H1 (cell line): ENCODE results near the gene SELENOV. TPM values are rescaled to one million over a fixed set of nuclear protein-coding genes. Genes with fewer than 3 reads are reported as not detected.

Experiments used
- ATF3 ChIP-seq: IDR thresholded peaks from 2 replicates; pipeline ENCODE4 v1.6.1; 2011; ENCODE audit warnings: low read depth, mild to moderate bottlenecking, low read length; ENCODE audit not compliant: insufficient read depth
- BRCA1 ChIP-seq: IDR thresholded peaks from 2 replicates; pipeline ENCODE4 v1.6.1; 2012; ENCODE audit warnings: low read depth, low read length, improper control_type of control experiment
- EZH2 ChIP-seq: fragments of 200-600 bp; sonication (generic); IDR thresholded peaks from 2 replicates; pipeline ENCODE4 v1.7.1; 2012; ENCODE audit warnings: low read depth, mild to moderate bottlenecking, moderate library complexity, low read length, inconsistent platforms; ENCODE audit not compliant: severe bottlenecking
- HDAC2 ChIP-seq, 2 experiments: fragments of 300-600 bp in 1 of 2; sonication (generic) in 1 of 2; IDR thresholded peaks; 2 replicates each; pipeline ENCODE4 v1.6.1; 2011 to 2012; ENCODE audit warnings: low read depth in 2 of 2, low read length in 2 of 2, mild to moderate bottlenecking in 2 of 2, moderate library complexity in 2 of 2, borderline replicate concordance in 1 of 2, inconsistent platforms in 1 of 2
- KDM4A ChIP-seq: IDR thresholded peaks from one replicate; pipeline ENCODE4 v1.7.1; 2012; ENCODE audit warnings: low read depth, mild to moderate bottlenecking, moderate library complexity, low read length, inconsistent platforms; ENCODE audit not compliant: severe bottlenecking
- KDM5A ChIP-seq: fragments of 200-600 bp; IDR thresholded peaks from 2 replicates; pipeline ENCODE4 v1.7.1; 2012; ENCODE audit warnings: mild to moderate bottlenecking, low read length, inconsistent platforms, mixed read lengths
- SIN3A ChIP-seq, 2 experiments: IDR thresholded peaks in 1 of 2; conservative IDR thresholded peaks in 1 of 2; 2 replicates each; pipeline ENCODE4 v1.6.1; 2011 to 2012; ENCODE audit warnings: low read length in 2 of 2, improper control_type of control experiment in 1 of 2, low read depth in 1 of 2, mild to moderate bottlenecking in 1 of 2
- polyA plus RNA-seq, 7 experiments: library from polyadenylated mRNA; depleted of rRNA in 3 of 7; stranded (reverse) in 5 of 7; unstranded in 2 of 7; fragments of >200 nt in 5 of 7; fragments of 200-250 nt in 2 of 7; gene quantifications; 1 replicate in 5 of 7; 2 replicates in 1 of 7; 4 replicates in 1 of 7; pipeline versions ENCODE4 v1.2.1 to v1.2.3, GENCODE V29; 2011 to 2013; ENCODE audit warnings: missing spikeins in 2 of 7, mixed read lengths in 2 of 7
- total RNA-seq: library from RNA; stranded (reverse); fragmentation: NEBNext Ultra II Directional; extraction: Animal tissue kit (Norgen Biotek cat#: 25700); gene quantifications from 2 replicates; pipeline ENCODE4 v1.2.1, GENCODE V29; 2021

The SELENOV gene
- total and polyA plus RNA-seq, 2 of the 8 experiments (the other 6 are each of a cell fraction or from before 2014, with no cell fraction given): 8.4 to 10.7 TPM

- TF ChIP-seq HDAC2 (IDR thresholded peaks at IDR 0.05; ENCODE audit: borderline replicate concordance in 1 of 2, low read depth in 2 of 2, low read length in 2 of 2): no peak
- TF ChIP-seq KDM5A: no peak
- no peak for TF ChIP-seq ATF3
- TF ChIP-seq KDM4A: no peak
- no peak for TF ChIP-seq SIN3A (conservative IDR thresholded peaks at IDR 0.05 in 1 of 2, IDR thresholded peaks at IDR 0.05 in 1 of 2; ENCODE audit: low read depth in 1 of 2, low read length in 2 of 2)
- TF ChIP-seq BRCA1: no peak
- no peak for TF ChIP-seq EZH2
These were observed 33.3 kb upstream of the SELENOV start (continued) for GRCh38 chr19:39481676-39482075.
